Measurements from ENCODE around the gene NRSN1. TPM values are rescaled to one million over a fixed set of nuclear protein-coding genes. Genes with fewer than 3 reads are reported as not detected.
A peak's percentile ranks its signal among the peaks of the same experiment; 100 is the strongest.

Gene NRSN1
- total and polyA plus RNA-seq, 2 donors: 0.73 to 0.90 TPM

DNA sequence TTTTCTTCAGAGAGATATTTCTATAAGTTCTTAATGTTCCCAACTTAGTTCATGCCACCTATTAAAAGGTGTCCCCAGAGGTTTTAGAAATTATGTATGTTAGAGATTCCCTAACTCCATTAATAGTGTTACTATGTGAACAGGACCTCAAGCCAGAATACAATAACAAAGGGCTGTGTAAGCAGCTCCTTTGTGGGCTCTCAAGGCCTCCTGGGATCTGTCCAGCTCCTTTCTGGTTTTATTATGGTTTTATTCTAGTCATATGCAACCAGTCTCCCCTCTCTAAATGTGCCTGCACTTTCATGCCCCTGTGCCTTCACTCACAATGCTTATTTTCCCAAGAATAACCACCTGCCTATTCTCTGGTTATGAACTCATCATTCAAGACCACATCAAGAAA, 22.7 kb downstream of the NRSN1 start:
- H3K4me1 ChIP-seq (ENCODE audit: insufficient read depth): no peaks in the 10 kb centered on the region
- H3K4me3 ChIP-seq (ENCODE audit: low read depth, low read length): no peak overlapping the region
- no peak overlapping the region for H3K27ac ChIP-seq (ENCODE audit: low read depth)
- H3K36me3 ChIP-seq (ENCODE audit: insufficient read depth): no peaks in the 10 kb centered on the region
- no peak for DNase-seq (ENCODE audit: extremely low spot score)

DNA sequence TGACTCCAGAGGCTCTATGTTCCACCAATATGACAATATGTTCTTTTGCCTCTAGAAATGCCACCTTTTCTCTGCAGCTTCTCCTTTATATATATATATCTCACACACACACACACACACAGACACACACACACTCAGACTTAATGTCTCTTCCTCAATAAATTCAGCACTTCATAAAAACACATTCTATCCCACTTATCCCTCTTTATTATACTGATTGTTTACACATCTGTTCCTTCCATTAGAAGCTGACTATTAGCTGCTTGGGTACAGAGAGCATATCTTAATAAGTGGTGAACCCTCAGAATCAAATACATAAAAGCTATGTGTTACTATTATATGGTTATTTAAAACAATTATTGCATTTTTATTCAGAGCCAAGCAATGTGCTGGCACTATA, 23.3 kb downstream of the NRSN1 start:
- no peak for DNase-seq (ENCODE audit: extremely low spot score)
- H3K4me1 ChIP-seq (ENCODE audit: insufficient read depth): no peaks in the 10 kb centered on the region
- no peak overlapping the region for H3K27ac ChIP-seq (ENCODE audit: low read depth)
- no peak overlapping the region for H3K4me3 ChIP-seq (ENCODE audit: low read depth, low read length)
- H3K36me3 ChIP-seq (ENCODE audit: insufficient read depth): no peaks in the 10 kb centered on the region

DNA sequence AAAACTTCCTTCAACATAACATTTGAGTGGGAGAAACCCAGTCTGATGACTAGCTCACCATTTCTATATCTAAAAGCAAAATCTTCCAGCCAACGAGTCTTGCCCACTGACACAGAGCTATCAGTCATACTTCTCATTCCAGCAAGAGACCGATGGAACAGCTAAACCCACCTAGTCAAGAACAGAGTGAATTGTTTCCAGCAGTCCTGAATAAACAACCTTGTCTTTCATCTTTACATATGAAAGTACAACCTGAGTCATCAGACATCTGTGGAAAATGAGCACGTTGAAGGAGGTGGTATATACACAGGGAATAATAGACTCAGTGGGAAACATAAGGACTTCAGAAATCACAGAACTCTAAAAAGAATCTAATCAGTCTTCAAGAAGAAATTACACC, 23.8 kb downstream of the NRSN1 start:
- no peak overlapping the region for H3K4me3 ChIP-seq (ENCODE audit: low read depth, low read length)
- H3K4me1 ChIP-seq (ENCODE audit: insufficient read depth): no peaks in the 10 kb centered on the region
- no peaks in the 10 kb centered on the region for H3K36me3 ChIP-seq (ENCODE audit: insufficient read depth)
- 41% methylated on average over 3 of the region's 3 CpGs for WGBS
- DNase-seq (ENCODE audit: extremely low spot score): no peak
- H3K27ac ChIP-seq (ENCODE audit: low read depth): no peak overlapping the region

DNA sequence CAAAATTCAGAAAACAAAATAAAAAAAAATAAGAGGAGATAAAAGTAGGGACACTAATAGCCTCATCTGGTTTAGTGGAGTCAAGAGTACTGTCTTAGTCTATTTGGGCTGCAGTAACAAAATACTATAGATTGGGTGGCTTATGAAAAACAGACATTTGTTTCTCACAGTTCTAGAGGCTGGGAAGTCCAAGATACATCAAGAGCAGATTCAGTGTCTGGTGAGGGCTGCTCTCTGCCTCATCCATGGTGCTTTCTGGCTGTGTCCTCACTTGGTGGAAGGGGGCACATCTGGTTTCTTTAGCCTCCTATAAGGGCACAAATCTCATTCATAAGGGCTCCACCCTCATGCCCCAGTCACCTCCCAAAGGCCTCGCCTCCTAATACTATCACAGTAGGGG, 26.0 kb downstream of the NRSN1 start:
- DNase-seq (ENCODE audit: extremely low spot score): no peak
- Histone ChIP-seq H3K4me1 (ENCODE audit: insufficient read depth) (no peaks in the 10 kb centered on the region), H3K27ac (ENCODE audit: low read depth) (no peak overlapping the region), H3K4me3 (ENCODE audit: low read depth, low read length) (no peak overlapping the region), H3K36me3 (ENCODE audit: insufficient read depth) (no peaks in the 10 kb centered on the region)
- WGBS: 98% methylated on average over 1 of the region's 1 CpG

DNA sequence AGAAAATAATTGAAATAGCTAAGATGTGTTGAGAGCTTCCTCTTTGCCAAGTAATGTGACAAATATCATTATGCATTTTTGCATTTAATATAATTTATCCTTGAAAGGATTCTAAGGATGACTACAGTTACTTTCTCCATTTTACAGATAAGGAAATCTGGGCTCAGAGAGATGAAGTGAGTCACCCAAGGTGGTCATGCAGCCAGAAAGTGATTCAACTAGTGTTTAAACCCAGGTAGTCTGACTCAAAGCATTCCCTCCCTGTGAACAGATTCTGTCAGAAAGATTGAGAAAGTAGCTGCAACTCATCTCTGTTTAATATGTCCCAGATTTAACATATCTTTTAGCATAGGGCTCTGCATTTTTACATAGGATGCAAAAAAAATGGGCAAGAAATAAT, 28.1 kb downstream of the NRSN1 start:
- no peak overlapping the region for H3K27ac ChIP-seq (ENCODE audit: low read depth)
- DNase-seq (ENCODE audit: extremely low spot score): no peak
- H3K4me1 ChIP-seq (ENCODE audit: insufficient read depth): no peaks in the 10 kb centered on the region
- H3K36me3 ChIP-seq (ENCODE audit: insufficient read depth): no peaks in the 10 kb centered on the region
- no peak overlapping the region for H3K4me3 ChIP-seq (ENCODE audit: low read depth, low read length)

DNA sequence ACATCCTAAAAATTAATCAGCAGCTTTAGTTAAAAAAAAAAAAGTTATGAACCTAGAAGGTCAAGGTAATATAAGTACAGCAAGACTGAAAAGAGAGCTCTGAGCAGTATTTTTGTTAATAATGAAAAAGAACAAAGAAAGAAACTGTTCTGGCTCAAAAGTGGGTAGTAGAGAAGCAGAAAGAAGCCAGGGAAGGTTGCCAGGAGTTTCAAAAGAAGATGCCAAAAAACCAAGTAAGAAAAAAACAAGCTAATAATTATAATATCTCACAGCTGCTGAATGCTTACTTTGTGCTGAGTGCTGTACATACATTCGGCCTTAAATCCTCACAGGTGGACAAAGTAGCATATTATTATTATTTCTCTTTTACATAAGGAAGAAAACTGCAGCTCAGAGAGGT, 31.9 kb downstream of the NRSN1 start:
- Histone ChIP-seq H3K36me3 (ENCODE audit: insufficient read depth) (no peaks in the 10 kb centered on the region), H3K27ac (ENCODE audit: low read depth) (no peak overlapping the region), H3K4me1 (ENCODE audit: insufficient read depth) (no peaks in the 10 kb centered on the region), H3K4me3 (ENCODE audit: low read depth, low read length) (no peak overlapping the region)
- 21% methylated on average over 1 of the region's 1 CpG for WGBS
- DNase-seq (ENCODE audit: extremely low spot score): peak; percentile 28

DNA sequence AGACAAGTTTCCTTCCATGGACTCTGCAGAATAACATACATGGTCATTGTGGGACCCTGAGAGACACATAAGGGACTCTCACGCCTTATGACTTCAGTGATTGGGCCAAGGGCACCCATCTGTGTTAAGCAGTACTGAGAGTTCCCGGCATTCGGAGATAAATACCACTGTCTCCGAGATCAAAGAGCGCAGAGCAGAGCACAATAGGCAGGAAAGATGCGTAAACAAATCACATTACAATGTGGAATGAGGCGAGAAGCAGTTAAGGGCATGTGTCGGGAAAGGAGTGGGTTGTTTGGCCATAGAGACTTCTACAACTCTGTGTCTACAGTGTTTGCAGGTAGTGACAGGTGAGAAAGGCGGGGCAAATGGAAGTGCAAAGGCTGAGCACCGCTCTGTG, 57.6 kb downstream of the NRSN1 start:
- Histone ChIP-seq H3K4me1 (ENCODE audit: insufficient read depth) (no peaks in the 10 kb centered on the region), H3K27ac (ENCODE audit: low read depth) (no peak overlapping the region), H3K4me3 (ENCODE audit: low read depth, low read length) (no peak overlapping the region), H3K36me3 (ENCODE audit: insufficient read depth) (no peaks in the 10 kb centered on the region)
- 81% methylated on average over 10 of the region's 10 CpGs for WGBS
- no peak for DNase-seq (ENCODE audit: extremely low spot score)

DNA sequence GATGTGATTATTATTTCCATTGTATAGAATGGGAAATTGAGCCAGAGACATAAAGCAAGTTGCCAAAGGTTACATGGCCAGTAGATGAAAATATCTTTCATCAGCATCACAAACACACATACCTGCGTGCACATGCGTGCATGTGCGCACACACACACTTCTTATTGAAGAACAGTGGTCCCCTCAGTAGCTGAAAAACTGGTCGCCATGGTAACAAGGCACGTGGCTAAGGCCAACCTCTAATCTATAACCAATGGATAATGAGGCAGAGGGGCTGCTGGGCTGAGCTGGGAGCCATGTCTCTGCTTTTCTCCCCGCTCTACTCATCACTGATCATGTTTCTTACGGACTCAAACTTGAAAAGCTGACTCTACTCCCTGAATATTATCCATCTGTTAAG, 60.3 kb downstream of the NRSN1 start:
- H3K4me3 ChIP-seq (ENCODE audit: low read depth, low read length): no peak overlapping the region
- no peaks in the 10 kb centered on the region for H3K36me3 ChIP-seq (ENCODE audit: insufficient read depth)
- 86% methylated on average over 7 of the region's 7 CpGs for WGBS
- no peak for DNase-seq (ENCODE audit: extremely low spot score)
- no peak overlapping the region for H3K27ac ChIP-seq (ENCODE audit: low read depth)
- H3K4me1 ChIP-seq (ENCODE audit: insufficient read depth): no peaks in the 10 kb centered on the region

DNA sequence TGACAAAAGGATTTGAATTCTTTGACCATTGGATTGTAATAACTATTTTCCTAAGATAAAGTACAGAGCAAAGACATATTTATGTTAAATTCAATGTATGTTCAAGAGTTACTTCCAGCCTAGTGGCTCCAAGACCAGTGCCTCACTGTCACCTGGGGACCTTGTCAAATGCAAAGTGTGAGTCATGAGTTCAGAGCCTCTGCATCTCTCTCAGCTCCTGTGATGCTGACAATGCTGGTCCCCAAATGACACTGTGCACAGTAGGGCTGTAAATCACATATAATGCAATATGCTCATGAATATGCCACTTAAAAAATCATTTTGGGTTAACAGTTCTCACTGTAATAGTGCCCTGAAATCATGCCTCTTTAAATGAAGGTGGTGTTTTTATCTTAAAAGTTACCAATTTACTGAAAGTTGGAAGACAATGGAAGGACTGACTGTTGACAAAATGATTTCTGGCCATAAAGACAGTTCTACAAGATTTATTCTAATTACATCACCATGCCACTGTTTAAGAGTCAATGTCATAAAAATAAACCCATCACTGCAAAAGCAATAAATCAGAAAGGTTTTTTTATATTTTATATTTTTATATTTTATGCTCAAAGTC, 62.1 kb downstream of the NRSN1 start:
- no peaks in the 10 kb centered on the region for H3K36me3 ChIP-seq (ENCODE audit: insufficient read depth)
- H3K27ac ChIP-seq (ENCODE audit: low read depth): no peak overlapping the region
- H3K4me3 ChIP-seq (ENCODE audit: low read depth, low read length): no peak overlapping the region
- no peaks in the 10 kb centered on the region for H3K4me1 ChIP-seq (ENCODE audit: insufficient read depth)
- no peak for DNase-seq (ENCODE audit: extremely low spot score)

DNA sequence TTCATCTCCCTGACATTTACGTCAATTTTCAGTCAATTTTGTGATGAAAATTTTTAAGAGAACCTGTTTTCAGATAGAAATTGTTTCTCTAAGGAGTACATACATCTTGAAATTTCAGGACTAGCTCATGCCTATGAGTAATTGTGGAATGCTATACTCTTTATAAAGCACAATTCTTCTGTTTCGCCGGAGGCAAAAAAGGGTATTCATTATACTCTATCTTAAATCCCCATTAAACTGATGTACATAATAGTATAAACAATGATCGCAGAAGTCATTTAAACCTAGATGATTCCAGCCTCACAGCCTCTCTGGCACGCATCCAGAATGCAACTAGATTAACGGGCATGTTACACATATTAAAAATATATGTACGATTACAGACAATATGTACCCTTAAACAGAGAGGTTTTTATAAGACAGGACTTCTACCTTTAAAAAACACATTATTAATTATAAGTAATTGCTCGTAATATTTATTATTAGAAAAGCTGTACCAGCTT, 62.6 kb downstream of the NRSN1 start:
- H3K36me3 ChIP-seq (ENCODE audit: insufficient read depth): no peaks in the 10 kb centered on the region
- 45% methylated on average over 8 of the region's 8 CpGs for WGBS
- H3K4me3 ChIP-seq (ENCODE audit: low read depth, low read length): no peak overlapping the region
- DNase-seq (ENCODE audit: extremely low spot score): no peak
- no peak overlapping the region for H3K27ac ChIP-seq (ENCODE audit: low read depth)
- H3K4me1 ChIP-seq (ENCODE audit: insufficient read depth): no peaks in the 10 kb centered on the region

DNA sequence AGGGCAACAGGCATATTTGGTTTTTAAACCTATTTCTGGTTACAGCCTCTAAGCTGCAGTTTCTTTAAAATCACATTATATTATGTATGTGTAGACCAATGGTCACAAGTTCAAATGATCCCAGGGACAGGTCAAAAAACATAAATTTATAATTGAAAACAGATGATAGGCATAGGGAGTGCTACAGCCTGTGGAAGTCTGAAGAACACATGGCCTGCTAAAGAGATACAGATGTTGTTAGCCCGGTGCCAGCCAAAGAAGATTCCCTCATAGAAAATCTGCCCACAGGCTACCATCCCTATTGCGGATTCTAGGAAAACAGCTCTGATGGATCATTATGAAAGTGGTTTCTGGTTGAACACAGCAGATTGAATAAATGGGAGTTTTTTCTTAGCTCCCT, 65.3 kb downstream of the NRSN1 start:
- no peak for DNase-seq (ENCODE audit: extremely low spot score)
- no peaks in the 10 kb centered on the region for H3K36me3 ChIP-seq (ENCODE audit: insufficient read depth)
- WGBS: 46% methylated on average over 2 of the region's 2 CpGs
- H3K27ac ChIP-seq (ENCODE audit: low read depth): no peak overlapping the region
- no peaks in the 10 kb centered on the region for H3K4me1 ChIP-seq (ENCODE audit: insufficient read depth)
- H3K4me3 ChIP-seq (ENCODE audit: low read depth, low read length): no peak overlapping the region

DNA sequence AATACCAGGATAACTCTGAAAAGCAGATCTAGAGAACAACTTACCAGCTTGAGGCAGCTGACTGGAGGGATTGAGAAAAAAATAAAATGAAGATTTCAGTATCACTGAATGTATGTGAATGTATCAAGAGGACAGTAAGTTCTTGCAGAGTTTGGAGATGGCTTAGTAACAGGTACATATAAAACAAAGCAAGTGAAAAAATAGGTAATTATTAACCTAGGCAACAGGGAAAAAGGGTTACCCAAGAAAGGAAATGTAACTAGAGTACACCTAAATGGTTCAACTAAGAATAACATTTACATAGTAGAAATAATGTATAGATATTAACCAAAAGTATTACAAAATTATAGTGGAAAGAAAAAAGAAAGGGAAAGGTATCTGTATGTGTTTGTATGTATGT, 67.3 kb downstream of the NRSN1 start:
- no peak for DNase-seq (ENCODE audit: extremely low spot score)
- no peaks in the 10 kb centered on the region for H3K36me3 ChIP-seq (ENCODE audit: insufficient read depth)
- H3K27ac ChIP-seq (ENCODE audit: low read depth): no peak overlapping the region
- no peaks in the 10 kb centered on the region for H3K4me1 ChIP-seq (ENCODE audit: insufficient read depth)
- no peak overlapping the region for H3K4me3 ChIP-seq (ENCODE audit: low read depth, low read length)

DNA sequence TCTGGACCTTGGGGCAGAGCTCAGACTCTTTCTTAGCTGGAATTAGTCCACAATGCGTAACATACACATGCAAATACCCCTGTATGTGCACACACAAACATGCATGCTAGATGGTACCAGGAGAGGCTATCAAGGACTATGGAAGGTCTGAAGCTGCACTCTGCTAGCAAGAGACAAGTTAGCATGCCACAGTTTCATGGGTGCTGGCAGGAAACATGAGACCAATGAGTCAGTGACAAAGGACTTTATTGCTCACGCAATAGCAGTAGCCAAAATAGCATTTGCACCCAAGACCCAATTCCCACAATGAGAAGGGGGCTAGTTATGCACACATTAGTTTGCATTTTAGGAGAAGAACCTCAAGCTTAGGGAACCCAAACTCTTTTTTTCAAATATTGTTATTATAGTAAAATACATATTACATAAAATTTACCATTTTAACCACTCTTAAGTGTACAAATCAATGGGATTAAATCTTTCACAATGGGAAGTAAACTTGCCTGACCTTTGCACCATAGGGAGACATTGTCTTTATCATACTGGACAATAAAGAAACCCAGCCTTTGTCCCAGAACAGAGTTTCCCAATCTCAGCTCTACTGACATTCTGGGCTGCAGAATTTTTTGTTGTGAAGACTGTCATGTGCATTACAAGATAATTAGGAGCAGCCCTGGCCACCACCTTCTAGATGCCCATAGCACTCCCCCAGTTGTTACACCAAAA, 69.1 kb downstream of the NRSN1 start:
- H3K4me1 ChIP-seq (ENCODE audit: insufficient read depth): no peaks in the 10 kb centered on the region
- H3K4me3 ChIP-seq (ENCODE audit: low read depth, low read length): no peak overlapping the region
- H3K27ac ChIP-seq (ENCODE audit: low read depth): no peak overlapping the region
- no peaks in the 10 kb centered on the region for H3K36me3 ChIP-seq (ENCODE audit: insufficient read depth)
- DNase-seq (ENCODE audit: extremely low spot score): no peak
- 94% methylated on average over 2 of the region's 2 CpGs for WGBS

DNA sequence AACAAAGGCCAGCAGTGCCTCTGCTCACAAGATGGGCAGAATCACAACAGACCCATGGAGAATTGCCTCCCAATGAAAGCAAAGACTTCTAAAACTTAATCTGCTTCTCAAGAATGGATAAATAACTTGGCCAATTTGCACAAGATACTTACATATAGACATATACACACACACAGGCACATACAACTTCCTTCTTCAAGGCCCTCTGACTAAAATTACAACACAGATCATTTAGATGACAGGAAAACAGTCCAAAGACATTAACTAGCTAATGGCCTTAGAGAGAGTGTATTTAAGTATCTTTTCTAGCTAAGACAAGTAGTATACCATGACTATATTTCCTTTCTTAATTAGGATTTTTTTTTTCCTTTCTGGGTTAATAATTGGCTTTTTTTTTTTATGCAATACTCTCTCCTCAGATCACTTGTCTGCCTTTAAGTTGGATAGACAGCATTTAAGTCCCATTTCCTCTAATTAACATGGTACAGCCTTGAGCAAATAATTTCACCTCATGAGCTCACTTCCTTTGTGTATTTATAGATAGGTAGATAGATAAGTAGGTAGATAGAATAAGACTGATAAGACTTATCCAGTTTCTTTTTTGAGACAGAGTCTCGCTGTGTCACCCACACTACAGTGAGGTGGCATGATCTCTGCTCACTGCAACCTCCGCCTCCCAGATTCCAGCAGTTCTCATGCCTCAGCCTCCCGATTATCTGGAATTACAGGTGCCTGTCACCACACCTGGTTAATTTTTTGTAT, 70.0 kb downstream of the NRSN1 start:
- WGBS: 93% methylated on average over 3 of the region's 3 CpGs
- Histone ChIP-seq H3K4me1 (ENCODE audit: insufficient read depth) (no peaks in the 10 kb centered on the region), H3K36me3 (ENCODE audit: insufficient read depth) (no peaks in the 10 kb centered on the region), H3K27ac (ENCODE audit: low read depth) (no peak overlapping the region), H3K4me3 (ENCODE audit: low read depth, low read length) (no peak overlapping the region)
- no peak for DNase-seq (ENCODE audit: extremely low spot score)

All from urinary bladder (tissue), 4 donors.